Left lung (tissue), 10 donors: ENCODE data around the gene MYPN. TPM values are rescaled to one million over a fixed set of nuclear protein-coding genes. Genes with fewer than 3 reads are reported as not detected.
A peak's percentile ranks its signal among the peaks of the same experiment; 100 is the strongest.

Experiments
- ATAC-seq: fragments of 200-7000 bp; cut with Tn5 transposase; one replicate; pipeline ENCODE4 v1.9.1; 2020; ENCODE audit warnings: moderate library complexity
- DNase-seq, 4 donors: peaks; one replicate each; pipeline ENCODE4 v3.0.0-alpha.2; 2013 to 2020
- H3K27ac ChIP-seq, 2 donors: fragments of 200-600 bp; sonication (generic) in 1 of 2; one replicate each; pipeline versions ENCODE4 v1.5.0 to v1.8.0; 2020 to 2021
- H3K27me3 ChIP-seq, 2 donors: fragments of 200-600 bp; sonication (generic) in 1 of 2; one replicate each; pipeline versions ENCODE4 v1.5.0 to v1.8.0; 2020 to 2021
- H3K36me3 ChIP-seq, 2 donors: fragments of 200-600 bp; sonication (generic) in 1 of 2; one replicate each; pipeline versions ENCODE4 v1.5.0 to v1.8.0; 2020 to 2021
- H3K4me1 ChIP-seq, 2 donors: fragments of 200-600 bp; one replicate each; pipeline ENCODE4 v1.8.0; 2021
- H3K4me3 ChIP-seq, 2 donors: fragments of 200-600 bp; sonication (generic) in 1 of 2; one replicate each; pipeline versions ENCODE4 v1.5.0 to v1.8.0; 2020 to 2021; ENCODE audit warnings: mild to moderate bottlenecking in 1 of 2
- H3K9me3 ChIP-seq, 2 donors: fragments of 200-600 bp; sonication (generic) in 1 of 2; one replicate each; pipeline versions ENCODE4 v1.5.0 to v1.8.0; 2020 to 2021
- CTCF ChIP-seq, 2 donors: fragments of 200-600 bp; sonication (generic) in 1 of 2; IDR thresholded peaks; one replicate each; pipeline versions ENCODE4 v1.5.0 to v1.8.0; 2021; ENCODE audit warnings: antibody characterized with exemption in 2 of 2
- intact Hi-C, 2 donors: fragments of 100-400 bp; cut with DNase I; formaldehyde crosslinking; loops; one replicate each; pipeline versions ENCODE4 v1.11.2 to v1.14.2; 2022
- polyA plus RNA-seq, 6 donors: library from polyadenylated mRNA; unstranded; fragments of 120-200 nt; gene quantifications; one replicate each; pipeline ENCODE4 v1.2.1, GENCODE V29; 2013; ENCODE audit not compliant: insufficient read length in 6 of 6
- total RNA-seq, 2 donors: library from RNA; stranded (reverse); fragmentation: NEBNext Ultra II Directional; extraction: Animal tissue kit (Norgen Biotek cat#: 25700); gene quantifications; one replicate each; pipeline ENCODE4 v1.2.1, GENCODE V29; 2021
- donor health status: DM: no; HTN: yes; CAD: no.
- donor health status: DM: no; HTN: no; CAD: no.

Gene MYPN
- total and polyA plus RNA-seq, 8 donors = 0.03 to 0.13 (median 0.04) TPM; not detected in 3

GRCh38 chr10:68084469-68084868 lies 24.8 kb upstream of the MYPN start:
- TF ChIP-seq CTCF (IDR thresholded peaks at IDR 0.05) = no peak
- H3K27me3 ChIP-seq = no peaks in the 10 kb centered on the region
- DNase-seq (no peak), ATAC-seq (no peak)
- no peaks in the 10 kb centered on the region for H3K9me3 ChIP-seq
- intact Hi-C loops = loop anchor here in 1 of 2 donors (10.0 kb wide), 1 partner anchor 70 kb away; no protein-coding TSS in a partner anchor
- H3K4me3 ChIP-seq = no peak overlapping the region
- H3K27ac ChIP-seq = no peak overlapping the region
- no peaks in the 10 kb centered on the region for H3K4me1 ChIP-seq
- no peaks in the 10 kb centered on the region for H3K36me3 ChIP-seq

- no peak for TF ChIP-seq CTCF (IDR thresholded peaks at IDR 0.05)
- intact Hi-C loops = loop anchor here in 1 of 2 donors (10.0 kb wide), 1 partner anchor 69 kb away; no protein-coding TSS in a partner anchor
- no peak for ATAC-seq
Measured at GRCh38 chr10:68086011-68086410, 23.3 kb upstream of the MYPN start.

GRCh38 chr10:68086910-68087684 lies 22.2 kb upstream of the MYPN start:
- ATAC-seq (no peak), DNase-seq (no peak)
- Histone ChIP-seq H3K9me3 (no peaks in the 10 kb centered on the region), H3K4me3 (no peak overlapping the region), H3K27ac (no peak overlapping the region), H3K27me3 (no peaks in the 10 kb centered on the region), H3K36me3 (no peaks in the 10 kb centered on the region), H3K4me1 (no peaks in the 10 kb centered on the region)
- TF ChIP-seq CTCF (IDR thresholded peaks at IDR 0.05) = no peak
- intact Hi-C loops = loop anchor here in 1 of 2 donors (10.0 kb wide), 1 partner anchor 68 kb away; no protein-coding TSS in a partner anchor

More at GRCh38 chr10:68086011-68086410, 23.3 kb upstream of the MYPN start:
- DNase-seq = no peak
- no peak overlapping the region for H3K4me3 ChIP-seq
- no peaks in the 10 kb centered on the region for H3K36me3 ChIP-seq
- no peaks in the 10 kb centered on the region for H3K9me3 ChIP-seq
- H3K27me3 ChIP-seq = no peaks in the 10 kb centered on the region
- H3K27ac ChIP-seq = no peak overlapping the region
- H3K4me1 ChIP-seq = no peaks in the 10 kb centered on the region

GRCh38 chr10:68087685-68088401 lies 21.4 kb upstream of the MYPN start:
- Histone ChIP-seq H3K4me1 (no peaks in the 10 kb centered on the region), H3K4me3 (no peak overlapping the region), H3K27me3 (no peaks in the 10 kb centered on the region), H3K9me3 (no peaks in the 10 kb centered on the region), H3K36me3 (no peaks in the 10 kb centered on the region), H3K27ac (no peak overlapping the region)
- DNase-seq = peak in 1 of 4 donors; percentile 29
- TF ChIP-seq CTCF (IDR thresholded peaks at IDR 0.05) = no peak
- no peak for ATAC-seq
- intact Hi-C loops = loop anchor here in 1 of 2 donors (10.0 kb wide), 1 partner anchor 67 kb away; no protein-coding TSS in a partner anchor

- Histone ChIP-seq H3K9me3 (no peaks in the 10 kb centered on the region), H3K36me3 (no peaks in the 10 kb centered on the region), H3K27ac (no peak overlapping the region), H3K27me3 (no peaks in the 10 kb centered on the region), H3K4me1 (no peaks in the 10 kb centered on the region), H3K4me3 (no peak overlapping the region)
- intact Hi-C loops = loop anchor here in 1 of 2 donors (10.0 kb wide), 1 partner anchor 66 kb away; no protein-coding TSS in a partner anchor
- ATAC-seq = no peak
- TF ChIP-seq CTCF (IDR thresholded peaks at IDR 0.05) = no peak
- no peak for DNase-seq
Measured at GRCh38 chr10:68088740-68089139, 20.5 kb upstream of the MYPN start.
